HG03060 (cell line): Measurements from ENCODE around the gene DOCK10.
"Not testable (repeated sequence)": the region's sequence is repeated elsewhere in the genome, so short reads cannot be mapped to it uniquely, and the experiment has no call there.

ENCODE experiments used
- ATAC-seq: cut with Tn5 transposase; IDR thresholded peaks from one replicate; pipeline ENCODE4 v1.9.1; 2021; ENCODE audit warnings: low read depth, moderate number of reproducible peaks; ENCODE audit not compliant: unreplicated experiment

DOCK10 gene

DNA sequence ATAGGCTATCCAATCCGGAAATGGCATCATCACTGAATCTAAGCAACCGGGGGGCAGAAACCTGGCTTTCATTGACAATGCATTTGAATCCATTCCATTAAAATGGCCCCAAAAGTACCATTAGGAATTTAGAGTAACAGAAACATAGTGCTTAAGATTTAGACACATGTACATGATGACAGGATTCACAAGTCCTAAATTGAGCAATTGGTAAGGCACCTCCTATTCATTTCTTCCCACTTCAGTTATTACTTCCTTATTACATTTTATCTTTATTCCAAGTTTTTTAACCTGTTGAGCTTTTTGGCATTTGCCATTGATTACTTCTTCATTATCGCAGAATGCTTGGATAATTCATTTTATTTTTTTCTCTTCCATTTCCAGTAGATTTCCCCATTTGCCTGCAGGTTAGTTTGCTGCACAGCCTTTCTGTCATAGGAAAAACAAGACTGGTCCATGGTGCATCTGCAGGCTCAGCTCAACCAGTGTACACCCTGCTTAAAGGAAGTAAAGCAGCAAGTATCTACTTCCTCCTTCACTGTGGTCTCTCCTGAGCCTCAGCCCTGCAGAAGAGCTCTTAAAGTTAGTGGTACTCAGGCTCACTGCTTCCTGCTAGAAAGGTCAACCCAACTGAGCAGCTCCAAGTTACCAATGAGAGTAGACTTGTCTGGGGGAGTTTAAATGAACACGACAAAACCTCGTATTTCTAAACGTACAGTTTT is 89.2 kb downstream of the DOCK10 start:
- ATAC-seq, result peak; percentile 52

DNA sequence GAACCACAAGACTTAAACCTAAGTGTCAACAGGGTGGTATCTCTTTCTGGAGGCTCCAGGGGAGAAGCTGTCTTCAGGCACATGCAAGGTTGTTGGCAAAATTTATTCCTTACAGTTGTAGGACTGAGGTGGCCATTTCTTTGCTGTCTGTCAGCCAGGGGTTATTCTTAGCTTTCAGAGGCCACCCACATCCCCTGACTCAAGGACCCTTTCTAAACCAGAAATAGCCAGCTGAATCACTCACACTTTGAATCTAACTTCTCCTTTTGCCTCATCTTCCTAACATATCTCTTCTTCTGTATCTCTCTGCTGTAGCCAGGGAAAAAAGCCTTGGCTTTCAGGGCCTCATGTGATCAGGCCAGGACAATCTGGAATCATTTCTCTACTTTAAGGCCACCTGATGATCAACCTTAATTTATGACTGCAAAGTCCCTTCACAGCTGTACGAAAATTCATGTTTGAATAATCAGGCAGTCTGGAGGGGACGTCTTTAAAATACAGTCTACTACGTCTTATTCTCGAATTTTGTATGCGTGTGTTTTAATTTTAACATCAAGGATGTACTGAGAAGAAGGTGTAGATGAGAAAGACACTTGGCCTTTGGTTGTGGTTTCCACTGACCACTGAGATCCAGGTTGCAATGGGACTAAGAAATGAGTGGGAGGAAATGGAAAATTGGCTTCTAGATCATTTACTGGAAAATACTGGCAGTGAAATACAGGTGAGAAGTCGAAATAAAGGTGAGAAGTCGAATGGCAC is 90.4 kb downstream of the DOCK10 start:
- no peak for ATAC-seq

DNA sequence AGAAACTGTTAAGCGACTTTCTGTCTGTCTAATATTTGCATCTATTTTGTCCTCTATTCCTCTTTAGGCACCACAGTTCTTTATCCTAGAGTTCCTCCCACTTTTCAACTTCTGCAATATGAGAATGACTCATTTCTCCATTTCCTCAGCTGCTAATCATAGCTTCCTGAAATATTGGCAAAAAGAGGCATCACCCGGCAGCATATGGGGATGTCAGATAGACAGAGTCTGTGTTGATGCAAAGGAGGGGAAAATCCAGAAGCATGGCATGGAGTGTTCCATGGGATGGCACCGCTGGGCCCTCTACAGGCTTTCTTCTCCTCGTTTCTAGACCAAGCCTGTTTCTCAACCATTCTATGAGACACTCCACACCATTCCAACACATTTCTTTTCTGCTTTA is 93.4 kb downstream of the DOCK10 start:
- ATAC-seq, result no peak

DNA sequence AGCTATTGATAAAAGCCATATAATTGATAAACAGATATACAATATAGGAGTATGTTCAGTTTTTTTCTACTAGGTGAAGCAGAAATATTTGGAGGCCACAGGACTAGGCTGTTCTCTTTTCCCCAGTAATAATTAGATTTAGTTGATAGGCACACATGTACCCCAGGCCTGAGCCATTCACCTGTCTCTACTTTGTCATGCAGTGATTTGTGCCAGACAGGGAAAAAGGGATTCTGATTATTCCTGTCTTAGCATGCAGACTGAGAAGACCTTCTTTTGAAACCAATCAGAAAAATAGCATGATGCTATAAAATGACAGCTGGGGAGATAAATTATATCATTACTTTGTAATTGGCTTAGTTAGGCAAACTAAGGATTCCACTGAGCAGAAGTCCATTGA is 94.3 kb downstream of the DOCK10 start:
- no peak for ATAC-seq

DNA sequence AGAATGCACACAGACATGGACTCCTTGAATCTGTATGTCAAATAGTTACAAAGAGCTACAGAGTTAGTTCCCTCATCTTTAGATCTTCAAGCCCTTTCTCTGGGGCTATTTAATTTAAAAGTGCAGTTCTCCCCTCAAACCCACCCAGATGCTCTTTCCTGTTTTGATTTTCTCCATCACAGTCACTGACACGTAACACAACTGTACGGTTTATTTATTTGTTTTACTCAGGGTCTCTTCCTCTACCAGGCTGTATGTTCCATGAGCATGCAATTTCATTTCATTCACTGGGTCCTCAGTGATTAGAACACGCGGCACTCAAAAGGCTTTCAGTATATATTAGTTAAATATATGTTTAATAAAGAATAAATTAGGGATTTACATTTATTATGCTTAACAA is 94.7 kb downstream of the DOCK10 start:
- ATAC-seq, result no peak

DNA sequence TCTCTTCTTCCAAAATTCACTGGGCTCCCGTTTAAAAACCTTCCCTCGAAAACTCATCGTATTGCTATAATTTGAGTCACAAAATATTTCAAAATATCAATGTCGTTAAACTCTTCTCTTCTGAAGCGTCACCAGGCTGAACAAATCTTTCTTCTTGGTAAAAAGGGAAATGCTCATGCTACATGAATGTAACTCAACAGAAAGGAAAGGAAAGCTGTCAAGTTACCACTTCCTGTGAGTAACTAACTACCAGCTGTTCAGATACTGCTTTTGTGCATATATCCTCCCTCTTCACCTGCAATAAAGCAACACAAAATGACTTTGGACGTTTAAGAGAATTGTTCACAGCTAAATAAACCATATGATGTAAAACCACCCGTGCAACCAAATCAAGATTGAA is 95.4 kb downstream of the DOCK10 start:
- peak; percentile 73 for ATAC-seq

DNA sequence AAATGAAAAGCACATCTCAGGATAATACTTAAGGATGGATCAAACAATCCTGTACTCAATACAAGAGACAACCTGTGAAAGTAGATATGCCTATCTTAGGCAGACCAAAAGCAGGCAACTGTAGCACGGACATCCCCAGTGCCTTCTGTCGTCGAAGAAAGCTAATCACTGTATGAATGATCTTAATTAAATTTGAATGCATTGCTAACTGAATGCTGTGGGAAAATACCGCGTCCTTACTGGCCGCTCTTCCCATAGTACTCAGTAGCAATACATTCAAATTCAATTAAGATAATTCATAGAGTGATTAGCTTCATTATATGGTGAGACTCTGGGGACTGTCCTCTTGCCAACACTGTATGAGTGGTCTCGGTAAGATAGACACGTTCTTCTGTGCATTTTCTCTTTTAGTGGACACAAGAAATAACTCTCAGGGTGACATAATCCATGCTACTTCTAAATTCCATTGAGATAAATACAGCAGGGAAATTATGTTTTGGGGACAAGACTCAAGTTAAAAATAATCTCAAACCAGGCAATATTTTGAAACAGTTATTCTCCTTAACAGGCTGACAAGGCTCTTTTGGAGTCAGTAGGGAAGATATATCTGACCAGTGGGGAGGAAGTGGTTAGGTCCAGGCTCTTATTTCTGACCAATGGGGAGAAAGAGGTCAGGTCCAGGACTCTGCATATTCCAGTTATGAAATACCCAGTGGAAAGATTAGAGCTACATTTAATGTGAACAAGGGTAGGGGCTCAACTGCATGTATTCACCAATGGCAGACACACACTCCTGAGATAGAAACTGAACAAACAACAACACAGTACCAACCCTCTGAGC is 97.3 kb downstream of the DOCK10 start:
- no peak for ATAC-seq

DNA sequence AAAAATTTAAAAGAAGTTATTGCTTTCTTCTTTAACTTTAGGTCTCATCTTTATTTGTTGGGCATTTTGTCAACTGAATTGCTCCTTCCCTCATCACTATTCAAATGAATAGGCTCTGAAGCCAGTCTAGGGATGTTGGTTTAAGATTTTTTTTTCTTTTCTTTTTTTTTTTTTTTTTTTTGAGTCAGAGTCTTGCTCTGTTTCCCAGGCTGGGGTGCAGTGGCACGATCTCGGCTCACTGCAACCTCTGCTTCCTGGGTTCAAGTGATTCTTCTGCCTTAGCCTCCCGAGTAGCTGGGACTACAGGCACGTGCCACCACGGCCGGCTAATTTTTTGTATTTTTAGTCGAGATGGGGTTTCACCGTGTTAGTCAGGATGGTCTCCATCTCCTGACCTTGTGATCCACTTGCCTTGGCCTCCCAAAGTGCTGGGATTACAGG is 98.6 kb downstream of the DOCK10 start:
- ATAC-seq, result not testable (repeated sequence)

DNA sequence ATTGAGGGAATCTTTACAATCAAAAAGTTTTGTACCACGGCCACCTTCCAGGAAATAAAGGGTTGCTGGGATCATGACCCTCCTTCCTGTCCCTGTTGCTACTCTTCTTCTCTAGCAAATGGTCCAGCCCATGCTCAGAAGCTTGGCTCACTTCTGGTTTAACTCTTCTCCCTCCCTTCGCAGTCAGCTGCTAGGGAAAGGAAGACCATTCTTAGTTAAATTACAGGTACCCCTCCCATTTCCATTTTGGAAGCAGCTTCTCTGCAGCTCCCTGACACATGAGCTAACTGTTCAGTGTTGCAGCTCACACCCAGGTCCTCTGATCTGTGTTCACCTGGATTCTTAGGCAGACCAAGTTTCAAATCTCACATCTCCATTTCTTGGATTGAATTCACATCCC is 100.3 kb downstream of the DOCK10 start:
- no peak for ATAC-seq

DNA sequence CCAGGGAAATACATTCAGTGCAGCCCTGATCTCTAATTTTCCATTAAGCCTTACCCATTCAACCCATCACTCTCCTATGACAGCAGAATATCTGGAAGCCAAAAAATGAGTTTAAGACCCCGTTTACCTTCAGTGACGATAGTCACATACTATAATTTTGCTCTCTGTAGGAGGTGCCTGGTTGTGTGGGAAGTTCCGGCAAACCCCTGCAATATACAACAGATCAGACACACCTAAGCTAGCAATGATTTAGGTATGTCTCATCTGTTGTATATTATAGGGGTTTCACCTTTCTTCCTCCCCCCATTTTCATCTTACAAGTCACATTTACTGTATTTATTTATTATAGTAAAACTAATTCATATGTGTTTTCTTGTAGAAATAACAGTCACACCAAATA is 101.7 kb downstream of the DOCK10 start:
- ATAC-seq, result no peak

DNA sequence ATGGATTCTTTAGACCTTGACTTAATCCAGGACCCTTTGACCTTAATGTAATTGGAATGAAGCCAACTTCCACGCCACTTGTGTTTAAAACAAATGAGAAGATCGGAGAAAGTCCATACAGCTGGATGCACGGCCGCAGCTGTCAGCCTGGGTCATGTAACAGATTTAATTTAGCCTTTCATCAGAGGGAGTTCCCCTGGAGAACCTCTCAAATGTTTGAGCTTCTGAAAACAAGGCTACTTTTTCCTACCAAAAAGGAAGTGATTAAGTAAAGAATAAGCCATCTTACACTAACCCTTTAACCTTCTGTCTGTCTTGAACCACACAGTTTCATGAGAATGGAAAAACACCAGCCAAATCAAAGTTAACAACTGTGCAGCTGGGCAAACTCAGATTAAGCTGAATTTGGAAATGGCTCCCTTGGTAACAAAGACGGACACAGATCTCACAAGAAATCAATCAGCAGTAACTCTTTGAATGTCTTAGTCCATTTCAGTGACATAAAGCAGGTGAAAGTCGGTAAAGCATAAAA is 103.6 kb downstream of the DOCK10 start:
- no peak for ATAC-seq

DNA sequence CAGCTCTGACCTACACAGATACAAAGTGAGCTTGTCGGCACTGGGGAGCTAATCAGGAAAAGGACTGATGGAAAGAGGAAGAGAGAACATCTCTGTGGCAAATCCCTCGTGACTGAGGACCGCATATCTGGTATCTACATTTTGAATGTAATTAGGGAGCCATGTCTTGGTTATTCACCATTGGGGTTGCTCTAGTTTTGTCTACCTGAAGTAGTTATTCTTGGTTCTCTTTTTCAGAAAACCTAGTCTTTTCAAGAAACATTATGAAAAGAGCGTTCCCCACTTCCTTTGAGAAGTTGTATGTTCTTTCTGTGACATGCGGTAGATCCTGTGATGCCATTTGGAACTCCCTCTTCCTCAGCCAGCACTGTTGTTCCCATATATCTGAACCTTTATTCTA is 104.4 kb downstream of the DOCK10 start:
- ATAC-seq, result peak; percentile 89

DNA sequence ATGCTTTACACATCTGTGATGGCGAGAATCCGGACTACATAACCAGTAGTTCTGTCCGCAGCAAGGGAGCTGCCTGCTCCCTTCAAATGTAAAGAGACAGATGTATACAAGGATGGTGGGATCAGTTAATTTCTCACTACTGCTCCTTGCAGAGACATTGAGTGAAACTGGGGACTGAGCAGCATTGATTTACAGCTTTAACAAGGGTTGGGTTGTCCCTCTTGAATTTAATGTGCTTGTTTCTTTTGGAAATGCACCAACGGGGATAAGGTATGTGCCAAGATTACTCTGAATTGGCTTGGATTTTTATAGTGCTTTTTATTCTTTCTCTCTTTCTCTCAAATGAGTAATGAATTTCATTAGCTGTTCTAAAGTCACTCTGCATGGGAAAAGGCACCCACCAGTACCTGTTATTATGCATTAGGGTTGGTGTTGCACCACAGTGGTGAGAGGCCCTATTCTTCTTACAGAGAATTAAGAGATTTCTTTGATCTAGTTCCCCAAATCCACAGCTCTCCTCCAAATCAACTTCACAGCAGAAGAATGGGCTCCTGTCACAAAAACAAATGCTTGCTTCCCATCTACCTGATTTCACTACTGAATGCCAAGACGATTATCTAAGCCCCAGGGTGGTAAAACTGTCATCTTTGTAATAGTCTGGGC is 107.6 kb downstream of the DOCK10 start:
- ATAC-seq, result no peak

DNA sequence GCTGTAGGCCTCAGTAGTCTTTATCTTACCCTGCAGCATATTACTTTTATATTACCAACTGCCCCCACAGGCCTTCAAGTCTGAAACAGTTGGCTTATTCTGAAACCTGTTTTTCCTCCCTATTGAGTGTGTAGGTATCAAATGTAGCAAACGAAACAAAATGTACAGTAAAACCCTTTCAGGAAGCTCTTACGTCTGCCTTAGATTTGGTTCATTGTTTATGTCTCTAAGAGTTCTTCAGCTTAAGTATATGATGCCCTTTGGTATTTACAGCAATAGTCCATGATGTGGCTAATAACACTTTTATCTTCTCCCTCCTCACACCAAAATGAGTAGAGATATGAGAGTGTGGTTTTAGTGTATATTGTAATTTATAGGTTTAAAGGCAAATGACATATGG is 108.8 kb downstream of the DOCK10 start:
- no peak for ATAC-seq

DNA sequence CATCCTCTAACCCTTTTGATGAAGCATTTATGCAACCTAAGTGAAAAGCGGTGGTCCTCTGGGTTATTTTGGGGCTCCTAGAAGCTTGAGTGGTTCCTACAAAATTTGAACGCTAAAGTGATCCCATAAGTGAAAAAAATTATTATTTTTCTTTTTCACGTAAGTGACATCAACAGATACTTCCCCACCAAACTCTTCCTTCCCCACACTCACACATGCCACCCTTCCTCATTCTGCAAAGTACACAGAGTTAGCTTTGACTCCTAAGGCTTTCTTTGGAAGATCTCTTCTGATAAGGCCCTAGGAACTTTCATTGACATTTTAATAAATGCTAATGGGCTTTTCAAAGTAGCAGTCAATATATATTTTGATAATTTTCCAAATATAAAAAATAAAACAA is 109.7 kb downstream of the DOCK10 start:
- ATAC-seq, result no peak

DNA sequence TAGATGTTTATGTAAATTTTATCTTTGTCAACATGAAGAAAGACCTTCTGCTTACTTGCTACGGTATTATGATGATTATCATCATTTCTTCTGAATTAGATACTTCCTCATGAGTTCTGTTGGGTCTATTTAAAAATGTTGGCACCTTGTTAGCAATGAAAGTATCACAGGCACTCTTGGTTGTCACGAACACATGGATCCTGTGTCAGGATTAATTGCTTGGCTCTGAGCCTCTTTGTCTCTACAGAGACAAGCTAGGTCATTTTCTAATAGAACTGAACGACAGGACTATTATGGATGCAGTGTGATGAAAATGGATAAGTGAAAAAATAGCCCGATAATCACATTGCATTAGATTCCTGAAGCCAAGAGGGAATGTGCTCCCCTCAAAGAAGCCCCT is 110.3 kb downstream of the DOCK10 start:
- ATAC-seq, result no peak

DNA sequence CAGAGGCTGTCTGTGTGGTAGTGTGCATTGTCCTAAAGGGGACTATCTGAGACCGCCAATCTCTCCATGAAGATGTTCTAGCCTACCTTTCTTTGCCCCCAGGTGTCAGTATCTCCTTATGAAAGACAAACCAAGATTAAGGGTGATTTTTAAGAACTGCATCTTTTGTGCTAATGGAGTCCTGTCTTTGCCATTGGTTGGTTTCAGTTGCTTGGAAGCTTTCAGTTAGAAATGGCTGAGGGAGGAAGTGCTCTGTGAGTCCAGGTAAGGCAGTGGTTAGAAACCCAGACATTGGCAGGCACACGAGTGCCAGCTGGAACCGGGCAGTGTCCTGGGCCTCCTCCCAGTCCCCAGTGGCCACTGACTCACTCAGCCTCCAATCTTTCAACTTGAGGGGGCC is 111.3 kb downstream of the DOCK10 start:
- peak; percentile 30 for ATAC-seq

DNA sequence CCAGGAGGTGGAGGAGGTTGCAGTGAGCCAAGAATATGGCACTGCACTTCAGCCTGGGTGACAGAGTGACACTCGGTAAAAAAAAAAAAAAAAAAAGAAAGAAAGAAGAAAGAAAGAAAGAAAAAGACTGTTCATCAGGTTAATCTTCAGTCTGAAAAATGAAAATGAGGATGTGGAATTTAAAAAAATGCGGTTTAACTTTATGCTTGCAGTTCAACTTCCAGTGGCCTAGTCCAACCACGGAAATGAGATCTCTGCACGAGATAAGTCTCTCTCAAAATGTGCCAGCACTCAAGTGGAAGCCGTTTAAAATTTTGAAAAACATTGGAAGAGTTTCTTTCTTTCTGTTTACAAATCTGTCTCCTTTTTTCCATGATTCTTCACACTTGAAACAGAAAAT is 112.1 kb downstream of the DOCK10 start:
- no peak for ATAC-seq

DNA sequence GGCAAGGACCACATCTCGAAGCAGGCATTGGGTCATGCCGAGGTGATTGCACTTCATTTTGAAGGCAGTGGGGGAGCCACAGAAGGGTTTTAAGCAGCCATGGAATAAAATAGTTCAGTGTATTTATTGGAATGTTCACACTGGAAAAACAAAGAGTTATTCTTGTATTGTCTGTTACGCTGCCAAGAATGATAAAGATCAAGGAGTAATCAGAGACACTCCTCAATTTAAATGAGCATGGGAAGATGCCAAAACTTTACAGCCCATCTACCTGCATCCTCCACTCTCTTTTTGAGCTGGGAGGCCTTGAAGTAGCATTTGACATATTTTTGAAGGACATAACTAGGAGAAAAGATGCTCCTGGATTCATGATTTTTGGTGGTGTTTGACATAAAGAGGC is 112.8 kb downstream of the DOCK10 start:
- no peak for ATAC-seq

DNA sequence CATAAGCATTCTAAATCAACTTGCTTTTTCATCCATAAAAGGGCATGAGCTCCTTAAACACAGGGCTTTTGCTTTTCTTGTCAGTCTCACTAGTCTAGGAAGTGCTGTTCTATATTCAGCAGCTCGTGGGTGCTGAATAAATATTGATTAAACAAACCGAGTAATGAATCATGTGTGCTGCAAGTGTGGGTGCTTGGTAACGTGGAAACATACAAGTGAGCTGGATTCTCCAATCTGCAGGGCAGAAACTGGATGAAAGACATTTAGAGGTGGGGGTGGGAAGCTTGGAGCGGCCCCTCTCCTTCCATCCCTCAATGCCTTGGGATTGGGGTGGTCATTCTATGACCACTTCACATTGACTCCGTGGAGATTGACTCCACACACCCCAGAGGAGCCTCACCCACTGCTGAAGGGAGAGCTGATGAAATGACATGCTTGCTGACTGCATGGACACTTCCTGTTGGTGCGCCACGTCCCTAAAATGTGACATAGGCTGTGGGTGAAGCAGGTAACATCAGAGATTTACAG is 114.6 kb downstream of the DOCK10 start:
- no peak for ATAC-seq
